ENCODE data around the gene IL17A. TPM values are rescaled to one million over a fixed set of nuclear protein-coding genes. Genes with fewer than 3 reads are reported as not detected.

Gene IL17A
- total RNA-seq, 1 experiment from 2014 or later, result not detected

- no TSS peak for BruUV-seq (replicated peaks)
- Histone ChIP-seq H2AFZ (no peak overlapping the region), H3K9me2 (ENCODE audit: insufficient read depth) (no peaks in the 10 kb centered on the region), H3F3A (ENCODE audit: insufficient read depth, low read depth) (no peaks in the 10 kb centered on the region), H3K9me3 (ENCODE audit: insufficient read depth, low read depth) (no peaks in the 10 kb centered on the region), H3K27me3 (ENCODE audit: insufficient read depth, low read depth) (peaks cover 88% of the 10 kb centered on the region), H3K4me2 (no peak overlapping the region), H3K4me1 (replicated peaks; ENCODE audit: insufficient read depth) (no peaks in the 10 kb centered on the region), H4K20me1 (ENCODE audit: insufficient read depth) (no peaks in the 10 kb centered on the region), H3K79me2 (ENCODE audit: low read depth) (no peaks in the 10 kb centered on the region), H3K4me3 (no peak overlapping the region), H3K36me3 (ENCODE audit: low read depth) (no peaks in the 10 kb centered on the region), H3K27ac (no peak overlapping the region)
- no peak for DNase-seq
- intact Hi-C loops (cut with micrococcal nuclease; ENCODE audit: unreplicated experiment), result no loop called here
- ChIA-PET POLR2A (ENCODE audit: unreplicated experiment) (no interaction called here), CTCF (interaction anchor here (0.7 kb wide), 1 partner anchor 74 kb away, joined by 3 read pairs; no protein-coding TSS in a partner anchor)
- TF ChIP-seq EZH2 (IDR thresholded peaks at IDR 0.05; ENCODE audit: low read depth), result no peak
- TF ChIP-seq CTCF (conservative IDR thresholded peaks at IDR 0.05), result no peak
These were observed 46.0 kb upstream of the IL17A start for GRCh38 chr6:52139985-52140680.

DNA sequence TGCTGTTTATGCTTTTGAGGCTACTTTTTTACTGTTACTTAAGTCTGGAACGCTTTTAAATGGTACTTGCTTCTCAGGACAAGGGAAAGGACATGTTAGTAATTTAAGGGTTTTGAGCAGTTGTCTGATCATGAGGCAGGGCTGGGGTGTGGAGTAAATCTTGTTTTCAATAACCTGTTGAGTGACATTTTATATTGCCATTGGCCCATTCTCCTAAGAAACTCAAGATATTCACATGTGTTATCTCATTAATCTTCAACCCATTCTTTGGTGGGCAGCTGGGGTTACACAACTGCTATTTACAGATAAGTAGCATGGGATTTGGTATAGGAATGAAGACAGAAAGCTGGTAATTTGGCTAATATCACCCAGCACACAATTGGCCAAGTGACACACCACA is 44.6 kb upstream of the IL17A start:
- H3K36me3 ChIP-seq (ENCODE audit: low read depth), result no peaks in the 10 kb centered on the region
- ChIA-PET POLR2A (ENCODE audit: unreplicated experiment) (no interaction called here), CTCF (no interaction called here)
- no peak overlapping the region for H3K4me3 ChIP-seq
- no peaks in the 10 kb centered on the region for H3K4me1 ChIP-seq (replicated peaks; ENCODE audit: insufficient read depth)
- no peak for DNase-seq
- no peak for TF ChIP-seq EZH2 (IDR thresholded peaks at IDR 0.05; ENCODE audit: low read depth)
- TF ChIP-seq CTCF (conservative IDR thresholded peaks at IDR 0.05), result no peak
- H3K79me2 ChIP-seq (ENCODE audit: low read depth), result no peaks in the 10 kb centered on the region
- no peak overlapping the region for H3K27ac ChIP-seq
- H3F3A ChIP-seq (ENCODE audit: insufficient read depth, low read depth), result no peaks in the 10 kb centered on the region
- H3K9me3 ChIP-seq (ENCODE audit: insufficient read depth, low read depth), result no peaks in the 10 kb centered on the region
- no peaks in the 10 kb centered on the region for H4K20me1 ChIP-seq (ENCODE audit: insufficient read depth)
- no peaks in the 10 kb centered on the region for H3K9me2 ChIP-seq (ENCODE audit: insufficient read depth)
- intact Hi-C loops (cut with micrococcal nuclease; ENCODE audit: unreplicated experiment), result no loop called here
- no TSS peak for BruUV-seq (replicated peaks)
- no peak overlapping the region for H3K4me2 ChIP-seq
- no peak overlapping the region for H2AFZ ChIP-seq
- H3K27me3 ChIP-seq (ENCODE audit: insufficient read depth, low read depth), result peaks cover 87% of the 10 kb centered on the region

DNA sequence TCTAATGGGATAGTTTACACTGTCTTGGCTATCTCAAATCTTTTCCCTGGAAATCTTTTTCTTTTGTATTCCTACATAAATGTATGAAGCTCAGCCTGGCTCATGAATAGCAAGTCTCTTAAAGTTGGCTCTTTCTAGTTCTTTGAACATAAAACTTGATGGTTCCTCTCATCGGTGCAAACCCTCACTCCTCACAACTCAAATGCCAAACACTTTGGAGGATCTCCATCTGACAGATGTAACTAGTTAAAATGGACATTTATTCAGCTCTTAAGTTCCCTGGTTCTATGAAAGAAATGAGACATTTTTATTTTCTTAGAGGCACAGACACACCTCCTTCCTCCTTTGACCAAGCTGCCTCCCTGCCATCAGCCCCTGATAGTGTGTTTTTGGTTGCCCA is 43.6 kb upstream of the IL17A start:
- Histone ChIP-seq H3K4me1 (replicated peaks; ENCODE audit: insufficient read depth) (no peaks in the 10 kb centered on the region), H3K36me3 (ENCODE audit: low read depth) (no peaks in the 10 kb centered on the region), H4K20me1 (ENCODE audit: insufficient read depth) (no peaks in the 10 kb centered on the region), H2AFZ (no peak overlapping the region), H3F3A (ENCODE audit: insufficient read depth, low read depth) (no peaks in the 10 kb centered on the region), H3K4me3 (no peak overlapping the region), H3K27me3 (ENCODE audit: insufficient read depth, low read depth) (peaks cover 77% of the 10 kb centered on the region), H3K27ac (no peak overlapping the region), H3K9me2 (ENCODE audit: insufficient read depth) (no peaks in the 10 kb centered on the region), H3K79me2 (ENCODE audit: low read depth) (no peaks in the 10 kb centered on the region), H3K4me2 (no peak overlapping the region), H3K9me3 (ENCODE audit: insufficient read depth, low read depth) (no peaks in the 10 kb centered on the region)
- BruUV-seq (replicated peaks), result no TSS peak
- ChIA-PET CTCF (no interaction called here), POLR2A (ENCODE audit: unreplicated experiment) (no interaction called here)
- DNase-seq, result no peak
- TF ChIP-seq EZH2 (IDR thresholded peaks at IDR 0.05; ENCODE audit: low read depth), result no peak
- TF ChIP-seq CTCF (conservative IDR thresholded peaks at IDR 0.05), result no peak
- intact Hi-C loops (cut with micrococcal nuclease; ENCODE audit: unreplicated experiment), result no loop called here
